22Rv1 (cell line): ENCODE results near the gene BHLHE23.

Source experiments
- CTCF ChIP-seq: fragments of 450-650 bp; IDR thresholded peaks from 2 replicates; pipeline ENCODE4 v1.5.1; 2017; ENCODE audit warnings: mild to moderate bottlenecking
- ZFX ChIP-seq: fragments of 450-650 bp; IDR thresholded peaks from 2 replicates; pipeline ENCODE4 v1.6.1; 2017; ENCODE audit warnings: antibody characterized with exemption, borderline replicate concordance

DNA sequence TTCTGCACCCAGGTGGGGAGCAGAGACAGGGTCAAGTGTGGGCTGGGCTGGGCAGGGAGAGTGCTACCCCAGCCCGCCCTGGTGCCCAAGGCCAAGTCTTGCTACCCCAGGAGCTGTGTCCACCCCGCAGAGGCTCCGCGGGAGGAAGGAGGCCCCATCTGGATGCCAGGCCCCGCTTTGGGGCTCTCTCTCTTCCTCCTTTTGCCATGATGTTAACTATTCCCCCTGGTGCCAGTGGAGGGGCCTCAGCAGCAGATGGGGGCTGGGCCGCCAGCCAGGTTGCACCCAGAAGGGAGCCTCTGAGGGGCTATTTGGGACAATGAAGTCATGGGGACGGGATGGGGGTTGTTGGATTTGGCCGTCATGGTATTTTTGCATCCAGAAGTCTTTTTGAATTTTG is 45.0 kb downstream of the BHLHE23 start:
- no peak for TF ChIP-seq CTCF
- TF ChIP-seq ZFX, result no peak
